Chondrocyte (in vitro differentiated cells): ENCODE measurements around the gene ZMYND19. TPM values are rescaled to one million over a fixed set of nuclear protein-coding genes. Genes with fewer than 3 reads are reported as not detected.
"Not testable (repeated sequence)": the region's sequence is repeated elsewhere in the genome, so short reads cannot be mapped to it uniquely, and the experiment has no call there.

ENCODE experiments used
- DNase-seq: peaks from one replicate; pipeline ENCODE4 v3.0.0; 2021; ENCODE audit warnings: mixed read lengths, low spot score
- H3K27ac Mint-ChIP-seq: one replicate; pipeline ENCODE4 v1.8.0; 2021; ENCODE audit warnings: mild to moderate bottlenecking, moderate library complexity, mixed read lengths; ENCODE audit not compliant: unreplicated experiment
- H3K27me3 Mint-ChIP-seq: 2 replicates; pipeline ENCODE4 v1.8.0; 2021; ENCODE audit warnings: low read depth, mixed read lengths
- H3K36me3 Mint-ChIP-seq: 2 replicates; pipeline ENCODE4 v1.8.0; 2021; ENCODE audit warnings: low read depth, mixed read lengths
- H3K4me1 Mint-ChIP-seq: 2 replicates; pipeline ENCODE4 v1.8.0; 2021; ENCODE audit warnings: low read depth, mild to moderate bottlenecking, mixed read lengths
- H3K4me3 Mint-ChIP-seq: one replicate; pipeline ENCODE4 v1.8.0; 2021; ENCODE audit warnings: mild to moderate bottlenecking, moderate library complexity, mixed read lengths; ENCODE audit not compliant: unreplicated experiment
- H3K9me3 Mint-ChIP-seq: 2 replicates; pipeline ENCODE4 v1.8.0; 2021; ENCODE audit warnings: low read depth, mixed read lengths
- CTCF ChIP-seq: fragments of 200-600 bp; sonication (generic); IDR thresholded peaks from 2 replicates; pipeline ENCODE4 v1.5.0; 2021; ENCODE audit warnings: antibody characterized with exemption, mild to moderate bottlenecking, moderate library complexity
- total RNA-seq: library from RNA; stranded (reverse); gene quantifications from 3 replicates; pipeline ENCODE4 v1.2.1, GENCODE V29; 2021

The ZMYND19 gene
- total RNA-seq, 1 donor from 2014 or later, result 32.5 TPM

GRCh38 chr9:137626464-137626863 lies 36.2 kb upstream of the ZMYND19 start:
- no peak overlapping the region for H3K4me3 Mint-ChIP-seq
- no peak overlapping the region for H3K27ac Mint-ChIP-seq
- peaks cover 2% of the 10 kb centered on the region for H3K36me3 Mint-ChIP-seq
- no peaks in the 10 kb centered on the region for H3K27me3 Mint-ChIP-seq
- no peaks in the 10 kb centered on the region for H3K9me3 Mint-ChIP-seq
- peaks cover 27% of the 10 kb centered on the region for H3K4me1 Mint-ChIP-seq
- TF ChIP-seq CTCF, result no peak
- DNase-seq, result no peak

- not testable (repeated sequence) for DNase-seq, H3K36me3 Mint-ChIP-seq, H3K27ac Mint-ChIP-seq, H3K4me3 Mint-ChIP-seq, H3K9me3 Mint-ChIP-seq, H3K27me3 Mint-ChIP-seq
- peaks cover 37% of the 10 kb centered on the region for H3K4me1 Mint-ChIP-seq
Measured at GRCh38 chr9:137622211-137622610, 31.9 kb upstream of the ZMYND19 start.

GRCh38 chr9:137621131-137621757 lies 30.9 kb upstream of the ZMYND19 start:
- DNase-seq, result no peak
- H3K4me1 Mint-ChIP-seq, result peaks cover 39% of the 10 kb centered on the region
- H3K36me3 Mint-ChIP-seq, result peaks cover 2% of the 10 kb centered on the region
- H3K27ac Mint-ChIP-seq, result peak overlapping the region; percentile 18
- peak overlapping the region; percentile 3 for H3K4me3 Mint-ChIP-seq
- no peaks in the 10 kb centered on the region for H3K9me3 Mint-ChIP-seq
- no peaks in the 10 kb centered on the region for H3K27me3 Mint-ChIP-seq
- peak; percentile 69 for TF ChIP-seq CTCF

GRCh38 chr9:137620581-137620980 lies 30.3 kb upstream of the ZMYND19 start:
- Mint-ChIP-seq H3K27me3 (no peaks in the 10 kb centered on the region), H3K4me3 (peak overlapping the region; percentile 3), H3K4me1 (peaks cover 39% of the 10 kb centered on the region), H3K27ac (no peak overlapping the region), H3K36me3 (peaks cover 2% of the 10 kb centered on the region), H3K9me3 (no peaks in the 10 kb centered on the region)
- no peak for DNase-seq
- no peak for TF ChIP-seq CTCF

GRCh38 chr9:137620048-137620405 lies 29.7 kb upstream of the ZMYND19 start:
- Mint-ChIP-seq H3K4me1 (peaks cover 39% of the 10 kb centered on the region), H3K27me3 (no peaks in the 10 kb centered on the region), H3K9me3 (no peaks in the 10 kb centered on the region), H3K36me3 (peaks cover 2% of the 10 kb centered on the region), H3K27ac (peak overlapping the region; percentile 95), H3K4me3 (peak overlapping the region; percentile 91)
- no peak for TF ChIP-seq CTCF
- no peak for DNase-seq
